Measurements from ENCODE around the gene PRC1. TPM values are rescaled to one million over a fixed set of nuclear protein-coding genes. Genes with fewer than 3 reads are reported as not detected.

PRC1 gene
- total RNA-seq, 4 donors from 2014 or later = 4.0 to 5.8 (median 4.6) TPM

DNA sequence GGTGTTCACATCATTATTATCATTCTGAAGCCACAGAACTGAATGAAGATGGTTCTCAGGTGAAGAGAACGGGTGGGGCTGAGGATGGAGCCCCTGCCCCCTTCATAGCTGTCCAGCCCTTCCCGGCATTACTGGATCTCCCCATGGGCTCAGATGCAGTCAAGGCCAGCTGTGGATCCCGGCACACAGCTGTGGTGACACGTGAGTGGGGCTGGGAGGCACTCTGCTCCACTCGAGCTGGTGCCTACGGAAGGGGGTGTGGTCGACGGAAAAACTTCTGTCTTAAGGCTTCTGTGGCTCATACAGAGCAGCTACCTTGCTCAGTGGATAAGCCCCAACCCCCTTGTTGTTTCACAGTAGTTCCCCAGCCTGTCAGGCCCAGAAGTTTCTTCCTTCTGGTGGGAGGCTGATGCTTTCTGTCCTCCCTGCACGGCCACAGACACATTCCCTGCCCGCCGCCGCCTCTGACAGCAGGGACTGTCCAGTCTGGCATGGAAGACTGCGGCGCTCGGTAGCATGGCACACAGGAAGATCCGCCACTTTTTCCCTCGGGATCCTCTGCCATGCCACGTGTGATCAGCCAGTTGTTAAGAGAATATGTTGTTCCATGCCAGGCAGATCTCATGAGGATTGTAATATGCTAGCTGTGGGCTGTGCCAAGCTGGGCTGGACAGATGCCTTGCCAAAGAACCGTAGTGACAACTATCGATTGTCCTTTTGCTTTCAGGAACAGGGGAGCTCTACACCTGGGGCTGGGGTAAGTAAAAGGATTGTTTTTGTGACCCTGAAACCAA lies 33.8 kb downstream of the PRC1 start:
- intact Hi-C loops (cut with DNase I) = no loop called here
- Histone ChIP-seq H3K4me1 (peaks cover 31 to 53% (median 48%) of the 10 kb centered on the region in 4 donors), H3K27ac (replicated peaks in 1 of 4) (peak overlapping the region; percentile 54 to 74 (median 70)), H3K4me3 (no peak overlapping the region), H3K9me3 (no peaks in the 10 kb centered on the region), H3K36me3 (peaks cover 0 to 52% (median 35%) of the 10 kb centered on the region in 4 donors), H3K27me3 (no peaks in the 10 kb centered on the region)
- TF ChIP-seq EP300 (IDR thresholded peaks at IDR 0.05) = no peak
- TF ChIP-seq, protein P1, sequence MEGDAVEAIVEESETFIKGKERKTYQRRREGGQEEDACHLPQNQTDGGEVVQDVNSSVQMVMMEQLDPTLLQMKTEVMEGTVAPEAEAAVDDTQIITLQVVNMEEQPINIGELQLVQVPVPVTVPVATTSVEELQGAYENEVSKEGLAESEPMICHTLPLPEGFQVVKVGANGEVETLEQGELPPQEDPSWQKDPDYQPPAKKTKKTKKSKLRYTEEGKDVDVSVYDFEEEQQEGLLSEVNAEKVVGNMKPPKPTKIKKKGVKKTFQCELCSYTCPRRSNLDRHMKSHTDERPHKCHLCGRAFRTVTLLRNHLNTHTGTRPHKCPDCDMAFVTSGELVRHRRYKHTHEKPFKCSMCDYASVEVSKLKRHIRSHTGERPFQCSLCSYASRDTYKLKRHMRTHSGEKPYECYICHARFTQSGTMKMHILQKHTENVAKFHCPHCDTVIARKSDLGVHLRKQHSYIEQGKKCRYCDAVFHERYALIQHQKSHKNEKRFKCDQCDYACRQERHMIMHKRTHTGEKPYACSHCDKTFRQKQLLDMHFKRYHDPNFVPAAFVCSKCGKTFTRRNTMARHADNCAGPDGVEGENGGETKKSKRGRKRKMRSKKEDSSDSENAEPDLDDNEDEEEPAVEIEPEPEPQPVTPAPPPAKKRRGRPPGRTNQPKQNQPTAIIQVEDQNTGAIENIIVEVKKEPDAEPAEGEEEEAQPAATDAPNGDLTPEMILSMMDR (IDR thresholded peaks at IDR 0.05) = no peak
- TF ChIP-seq POLR2AphosphoS5 (IDR thresholded peaks at IDR 0.05) = no peak
- no peak for TF ChIP-seq POLR2A (IDR thresholded peaks at IDR 0.05; ENCODE audit: low read depth)
- WGBS = 83% methylated on average over 7 of the region's 20 CpGs
- no peak for DNase-seq (ENCODE audit: extremely low spot score)

DNA sequence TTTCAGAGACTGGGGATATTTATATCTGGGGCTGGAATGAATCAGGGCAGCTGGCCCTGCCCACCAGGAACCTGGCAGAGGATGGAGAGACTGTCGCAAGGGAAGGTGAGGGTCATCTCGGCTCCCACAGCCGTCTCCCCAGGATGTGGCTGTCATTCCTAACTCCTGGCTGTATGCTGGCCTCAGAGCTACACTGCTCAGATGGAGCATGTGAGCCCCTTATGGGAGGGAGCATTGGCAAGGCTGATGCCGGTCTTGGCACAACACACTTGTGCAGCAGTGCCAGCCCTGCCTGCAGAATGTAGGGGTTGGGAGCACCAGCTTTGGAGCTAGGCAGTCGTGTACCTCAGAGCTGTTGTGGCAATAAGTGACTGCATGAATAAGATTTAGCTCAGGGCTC lies 34.4 kb downstream of the PRC1 start:
- Histone ChIP-seq H3K27me3 (no peaks in the 10 kb centered on the region), H3K9me3 (no peaks in the 10 kb centered on the region), H3K4me3 (no peak overlapping the region), H3K27ac (replicated peaks in 1 of 4) (peak overlapping the region; percentile 54 to 74 (median 70)), H3K4me1 (peaks cover 35 to 58% (median 53%) of the 10 kb centered on the region in 4 donors), H3K36me3 (peaks cover 0 to 49% (median 34%) of the 10 kb centered on the region in 4 donors)
- intact Hi-C loops (cut with DNase I) = loop anchor here (5.0 to 10.0 kb wide), 3 partner anchors 32 to 92 kb away; partner anchors contain the start of genes PRC1 and VPS33B
- WGBS = 62% methylated on average over 5 of the region's 5 CpGs
- TF ChIP-seq POLR2AphosphoS5 (IDR thresholded peaks at IDR 0.05) (peak; percentile 42 to 51), EP300 (IDR thresholded peaks at IDR 0.05) (no peak), POLR2A (IDR thresholded peaks at IDR 0.05; ENCODE audit: low read depth) (no peak)
- TF ChIP-seq, protein P1 (IDR thresholded peaks at IDR 0.05) = no peak
- DNase-seq (ENCODE audit: extremely low spot score) = no peak

DNA sequence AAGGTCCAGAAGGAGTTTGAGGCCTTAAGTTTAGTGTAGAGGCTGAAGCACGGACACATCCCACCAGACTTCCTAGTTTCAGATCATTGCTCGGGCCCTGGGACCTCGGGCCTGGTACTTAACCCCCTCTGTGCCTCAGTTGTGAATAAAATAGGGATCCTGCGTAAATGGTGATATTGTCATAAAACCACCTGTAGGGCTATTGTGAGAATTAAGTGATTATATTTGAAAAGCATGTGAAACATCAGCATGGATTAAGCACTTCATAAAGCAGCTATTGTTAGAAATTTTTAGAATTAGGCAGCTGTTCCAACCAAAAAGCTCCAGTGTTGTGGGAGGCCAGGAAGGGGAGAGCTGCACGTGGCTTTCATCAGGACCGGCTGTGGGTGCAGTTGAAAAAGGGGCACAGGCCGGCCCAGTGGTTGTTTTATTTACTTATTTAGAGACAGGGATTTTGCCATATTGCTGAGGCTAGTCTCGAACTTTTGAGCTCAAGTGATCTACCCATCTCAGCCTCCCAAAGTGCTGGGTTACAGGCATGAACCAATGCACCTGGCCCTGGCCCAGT lies 35.2 kb downstream of the PRC1 start:
- peak overlapping the region; percentile 54 to 74 (median 70) for H3K27ac ChIP-seq (replicated peaks in 1 of 4)
- 81% methylated on average over 8 of the region's 8 CpGs for WGBS
- no peak overlapping the region for H3K4me3 ChIP-seq
- peaks cover 0 to 44% (median 32%) of the 10 kb centered on the region in 4 donors for H3K36me3 ChIP-seq
- no peaks in the 10 kb centered on the region for H3K9me3 ChIP-seq
- DNase-seq (ENCODE audit: extremely low spot score) = no peak
- no peaks in the 10 kb centered on the region for H3K27me3 ChIP-seq
- intact Hi-C loops (cut with DNase I) = loop anchor here (5.0 to 10.0 kb wide), 3 partner anchors 33 to 93 kb away; partner anchors contain the start of genes PRC1 and VPS33B
- no peak for TF ChIP-seq POLR2AphosphoS5 (IDR thresholded peaks at IDR 0.05)
- TF ChIP-seq EP300 (IDR thresholded peaks at IDR 0.05) = no peak
- no peak for TF ChIP-seq POLR2A (IDR thresholded peaks at IDR 0.05; ENCODE audit: low read depth)
- TF ChIP-seq, protein P1 (IDR thresholded peaks at IDR 0.05) = no peak
- H3K4me1 ChIP-seq = peaks cover 38 to 63% (median 57%) of the 10 kb centered on the region in 4 donors

DNA sequence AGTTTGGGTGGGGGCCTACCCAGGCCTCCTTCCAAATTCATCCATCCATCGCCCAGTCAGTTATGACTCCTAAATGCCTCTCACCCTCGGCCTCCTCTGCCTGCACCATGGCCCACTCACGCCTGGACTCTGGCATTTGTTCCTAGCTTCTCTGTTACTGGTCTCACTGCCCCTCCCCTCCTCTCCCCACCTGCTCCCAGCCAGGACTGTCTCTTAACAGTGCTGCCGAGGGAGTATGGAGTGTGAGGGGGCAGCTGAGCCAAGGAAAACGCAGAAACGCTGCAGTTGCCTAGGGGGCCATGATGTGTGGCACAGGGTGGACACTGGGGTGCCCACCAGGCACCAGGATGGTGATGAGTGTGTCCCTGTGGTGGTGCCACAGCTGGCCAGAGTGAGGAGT lies 36.5 kb downstream of the PRC1 start:
- peaks cover 38 to 64% (median 57%) of the 10 kb centered on the region in 4 donors for H3K4me1 ChIP-seq

More for the DNA sequence above, 36.5 kb downstream of the PRC1 start:
- WGBS = 29% methylated on average over 6 of the region's 6 CpGs
- Histone ChIP-seq H3K9me3 (no peaks in the 10 kb centered on the region), H3K27me3 (no peaks in the 10 kb centered on the region), H3K4me3 (peak overlapping the region; percentile 62 to 75 (median 68)), H3K36me3 (peaks cover 8 to 44% (median 32%) of the 10 kb centered on the region in 4 donors), H3K27ac (replicated peaks in 1 of 4) (peak overlapping the region; percentile 80 to 82 (median 81))
- intact Hi-C loops (cut with DNase I) = loop anchor here (2.0 to 10.0 kb wide), 4 partner anchors 35 to 311 kb away; partner anchors contain the start of genes PRC1 and VPS33B
- no peak for DNase-seq (ENCODE audit: extremely low spot score)
- TF ChIP-seq, protein P1 (IDR thresholded peaks at IDR 0.05) = no peak
- no peak for TF ChIP-seq POLR2AphosphoS5 (IDR thresholded peaks at IDR 0.05)
- TF ChIP-seq EP300 (IDR thresholded peaks at IDR 0.05) = no peak
- no peak for TF ChIP-seq POLR2A (IDR thresholded peaks at IDR 0.05; ENCODE audit: low read depth)
